Smooth muscle cell of the brain vasculature (primary cell): Measurements from ENCODE around the gene KANK2.
"Not testable (repeated sequence)": the region's sequence is repeated elsewhere in the genome, so short reads cannot be mapped to it uniquely, and the experiment has no call there.

Source experiments
- DNase-seq: peaks from one replicate; pipeline ENCODE4 v3.0.0-alpha.2; 2012; ENCODE audit warnings: low read depth, low spot score

KANK2 gene

DNA sequence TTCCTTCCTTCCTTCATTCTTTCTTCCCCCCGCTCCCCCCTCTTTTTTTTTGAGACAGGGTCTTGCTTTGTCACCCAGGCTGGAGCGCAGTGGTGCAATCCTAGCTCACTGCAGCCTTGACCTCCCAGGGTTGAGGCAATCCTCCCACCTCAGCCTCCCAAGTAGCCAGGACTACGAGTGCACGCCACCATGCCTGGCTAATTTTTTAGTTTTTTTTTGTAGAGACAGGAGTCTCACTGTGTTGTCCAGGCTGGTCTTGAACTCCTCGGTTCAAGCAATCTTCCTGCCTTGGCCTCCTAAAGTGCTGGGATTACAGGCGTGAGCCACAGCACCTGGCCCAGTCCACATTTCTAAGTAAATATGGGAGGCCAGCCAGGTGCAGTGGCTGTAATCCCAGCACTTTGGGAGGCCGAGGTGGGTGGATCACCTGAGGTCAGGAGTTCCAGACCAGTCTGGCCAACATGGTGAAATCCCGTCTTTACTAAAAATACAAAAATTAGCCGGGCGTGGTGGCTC lies 57.3 kb downstream of the KANK2 start:
- not testable (repeated sequence) for DNase-seq

DNA sequence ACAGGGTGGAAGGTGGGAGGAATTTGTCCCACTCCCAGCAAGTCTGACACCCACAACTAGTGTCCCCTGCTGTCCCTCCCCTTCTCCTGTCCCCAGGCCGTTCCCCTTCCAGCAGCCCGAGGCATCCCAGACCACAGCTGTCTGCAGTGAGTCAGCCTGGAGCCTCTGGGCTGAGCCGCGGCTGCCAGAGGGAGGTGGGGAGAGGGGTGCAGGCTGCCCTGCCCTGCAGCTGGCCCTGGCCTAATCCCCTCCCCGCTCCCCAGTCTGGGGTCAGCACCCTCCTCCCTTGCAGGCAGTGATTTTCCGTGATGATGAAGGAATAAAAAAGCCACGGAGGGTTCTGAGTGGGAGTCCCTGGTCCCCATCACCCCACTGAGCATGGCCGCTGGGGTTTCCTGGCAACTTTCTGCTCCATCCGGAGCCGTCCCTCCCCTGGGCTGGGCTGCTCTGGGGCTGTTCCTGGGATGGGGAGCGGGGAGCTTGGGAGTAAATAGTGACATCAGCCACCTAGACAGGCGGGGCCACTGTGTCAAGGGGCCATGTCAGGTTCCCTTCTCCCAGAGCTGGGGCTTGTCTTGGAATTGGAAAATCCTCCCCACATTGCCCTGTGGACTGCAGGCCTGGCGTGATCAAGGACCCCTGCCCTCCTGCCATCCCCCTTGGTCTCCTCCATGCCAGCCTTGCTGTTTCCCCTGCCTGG lies 58.6 kb downstream of the KANK2 start:
- no peak for DNase-seq

DNA sequence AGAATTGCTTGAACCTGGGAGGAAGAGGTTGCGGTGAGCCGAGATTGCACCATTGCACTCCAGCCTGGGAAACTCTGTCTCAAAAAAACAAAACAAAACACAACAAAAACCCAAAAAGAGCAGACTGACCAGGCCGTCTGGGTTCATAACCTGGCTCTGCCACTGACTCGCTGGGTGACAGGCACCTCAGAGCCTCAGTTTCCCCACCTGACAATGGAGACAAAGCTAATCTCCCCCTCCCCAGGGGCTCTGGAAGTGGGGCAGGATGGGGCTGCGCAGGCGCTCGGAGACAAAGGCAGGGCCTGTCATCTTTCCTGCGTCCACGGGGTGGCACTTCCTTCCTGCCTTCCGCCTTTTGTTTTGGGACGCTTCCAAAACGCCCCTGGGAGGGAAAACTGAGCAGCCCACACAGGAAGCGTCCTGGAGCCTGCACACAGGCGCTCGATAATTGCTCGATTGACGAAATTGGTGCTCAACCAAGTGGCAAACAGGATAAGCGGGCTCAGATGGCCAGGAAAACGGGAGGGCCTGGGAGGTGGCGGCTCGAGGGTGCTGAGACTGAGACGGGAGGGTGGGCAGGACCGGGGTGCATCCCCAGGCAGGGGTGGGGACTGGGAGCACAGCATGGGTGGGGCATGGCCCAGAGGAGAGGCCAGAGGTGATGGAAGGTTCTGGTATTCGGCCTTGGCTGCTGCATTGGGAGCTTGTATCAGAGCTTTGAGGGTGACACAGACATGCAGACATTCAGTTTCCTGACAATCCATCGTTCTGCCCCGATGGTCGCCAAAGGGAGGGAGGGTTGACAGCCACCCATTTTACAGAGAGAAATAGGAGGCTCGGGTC lies 59.6 kb downstream of the KANK2 start:
- DNase-seq = no peak

DNA sequence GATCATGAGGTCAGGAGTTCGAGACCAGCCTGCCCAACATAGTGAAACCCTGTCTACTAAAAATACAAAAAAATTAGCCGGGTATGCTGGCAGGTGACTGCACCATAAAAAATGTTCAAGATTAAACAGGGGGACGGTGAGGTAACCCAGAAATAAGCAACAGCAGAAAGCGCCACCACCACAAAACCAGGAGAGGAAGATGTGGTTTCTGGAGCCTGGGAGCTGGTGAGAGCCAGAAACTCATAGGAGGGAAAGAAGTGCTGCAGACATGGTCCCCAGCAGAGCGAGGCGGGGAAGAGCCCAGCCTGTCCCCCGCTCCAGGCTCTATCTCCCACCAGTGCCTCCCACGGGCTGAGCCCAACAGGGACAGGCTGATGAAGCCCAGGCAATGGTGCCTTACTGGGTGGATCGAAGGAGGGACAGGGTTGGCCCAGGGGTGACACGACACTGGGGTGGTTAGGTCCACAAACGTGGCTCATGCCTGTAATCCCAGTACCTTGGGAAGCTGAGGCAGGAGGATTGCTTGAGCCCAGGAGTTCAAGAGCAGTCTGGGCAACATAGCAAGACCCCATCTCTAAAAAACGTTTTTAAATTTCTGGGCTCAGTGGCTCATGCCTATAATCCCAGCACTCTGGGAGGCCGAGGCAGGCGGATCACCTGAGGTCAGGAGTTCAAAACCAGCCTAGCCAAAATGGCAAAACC lies 60.8 kb downstream of the KANK2 start:
- no peak for DNase-seq

DNA sequence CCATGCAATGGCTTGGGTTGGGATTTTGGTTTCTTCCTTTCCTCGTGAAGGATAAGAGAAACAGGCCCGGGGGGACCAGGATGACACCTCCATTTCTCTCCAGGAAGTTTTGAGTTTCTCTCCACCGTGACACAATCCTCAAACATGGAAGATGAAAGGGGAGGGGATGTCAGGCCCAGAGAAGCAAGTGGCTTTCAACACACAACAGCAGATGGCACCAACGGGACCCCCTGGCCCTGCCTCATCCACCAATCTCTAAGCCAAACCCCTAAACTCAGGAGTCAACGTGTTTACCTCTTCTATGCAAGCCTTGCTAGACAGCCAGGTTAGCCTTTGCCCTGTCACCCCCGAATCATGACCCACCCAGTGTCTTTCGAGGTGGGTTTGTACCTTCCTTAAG lies 65.9 kb downstream of the KANK2 start:
- no peak for DNase-seq

DNA sequence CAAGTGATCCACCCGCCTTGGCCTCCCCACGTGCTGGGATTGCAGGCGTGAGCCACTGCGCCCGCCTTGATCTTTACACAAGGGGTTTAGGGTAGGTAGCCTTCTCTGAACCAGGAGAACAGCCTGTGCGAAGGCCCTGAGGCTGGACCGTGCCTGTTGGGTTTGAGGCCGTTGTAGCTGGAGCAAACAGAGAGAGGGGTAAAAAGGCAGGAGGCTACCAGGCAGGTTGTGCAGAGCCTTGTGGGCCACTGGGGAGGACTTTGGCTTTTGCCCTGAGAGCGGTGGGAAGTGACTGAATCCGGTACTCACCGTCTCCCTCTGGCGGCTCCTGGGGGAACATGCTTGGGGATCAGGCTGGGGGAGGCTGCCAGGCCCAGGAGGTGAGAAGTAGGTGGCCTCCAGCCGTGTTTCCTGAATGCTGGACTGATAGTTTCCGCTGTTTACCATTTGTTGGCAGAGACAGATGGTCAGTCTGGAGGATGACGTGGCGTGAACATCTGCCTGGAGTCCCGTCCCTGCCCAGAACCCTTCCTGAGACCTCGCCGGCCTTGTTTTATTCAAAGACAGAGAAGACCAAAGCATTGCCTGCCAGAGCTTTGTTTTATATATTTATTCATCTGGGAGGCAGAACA lies 66.4 kb downstream of the KANK2 start:
- DNase-seq = no peak

DNA sequence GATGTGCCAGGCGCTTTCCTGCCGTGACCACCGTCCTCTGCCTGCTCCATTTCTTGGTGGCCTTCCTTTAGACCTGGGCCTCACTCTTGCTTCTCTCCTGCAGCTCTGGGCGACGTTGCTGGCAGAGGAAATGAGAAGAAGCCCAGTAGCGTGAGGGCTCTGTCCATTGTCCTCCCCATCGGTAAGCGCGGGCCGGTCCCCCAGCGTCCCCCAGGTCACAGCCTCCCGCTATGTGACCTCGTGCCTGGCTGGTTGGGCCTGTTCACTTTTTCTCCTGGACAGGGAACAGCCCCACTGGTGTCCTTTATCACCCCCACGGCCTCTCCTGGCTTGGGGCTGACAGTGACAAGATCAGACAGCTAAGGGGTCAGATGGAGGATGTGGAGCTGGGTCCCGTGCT lies 69.4 kb downstream of the KANK2 start:
- DNase-seq = no peak

DNA sequence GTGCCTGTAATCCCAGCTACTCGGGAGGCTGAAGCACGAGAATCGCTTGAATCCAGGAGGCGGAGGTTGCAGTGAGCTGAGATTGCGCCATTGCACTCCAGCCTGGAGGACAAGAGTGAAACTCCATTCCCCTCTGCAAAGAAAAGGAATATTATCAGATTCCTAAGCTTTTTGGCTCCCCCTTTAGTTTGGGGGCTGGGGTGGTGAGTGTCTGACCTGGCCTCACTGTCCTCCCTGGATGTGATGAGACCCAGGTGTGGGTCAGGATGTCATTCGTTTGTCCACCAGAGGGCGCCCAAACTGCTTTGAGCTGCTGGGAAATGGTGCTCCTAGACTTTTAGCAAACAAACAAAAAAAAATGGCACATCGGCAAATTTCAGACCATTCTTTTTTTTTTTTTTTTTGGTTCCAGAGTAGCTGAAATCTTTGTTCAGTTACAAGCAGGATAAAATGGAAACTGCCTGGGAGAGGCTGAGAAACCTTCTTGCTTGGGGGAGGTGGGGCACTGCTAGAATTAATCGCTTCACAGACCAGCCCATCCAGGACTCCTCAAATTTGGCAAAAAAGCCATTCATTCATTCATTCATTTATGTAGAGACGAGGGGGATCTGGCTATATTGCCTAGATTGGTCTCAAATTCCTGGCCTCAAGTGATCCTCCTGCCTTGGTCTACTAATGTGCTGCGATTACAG lies 71.2 kb downstream of the KANK2 start:
- DNase-seq = no peak

DNA sequence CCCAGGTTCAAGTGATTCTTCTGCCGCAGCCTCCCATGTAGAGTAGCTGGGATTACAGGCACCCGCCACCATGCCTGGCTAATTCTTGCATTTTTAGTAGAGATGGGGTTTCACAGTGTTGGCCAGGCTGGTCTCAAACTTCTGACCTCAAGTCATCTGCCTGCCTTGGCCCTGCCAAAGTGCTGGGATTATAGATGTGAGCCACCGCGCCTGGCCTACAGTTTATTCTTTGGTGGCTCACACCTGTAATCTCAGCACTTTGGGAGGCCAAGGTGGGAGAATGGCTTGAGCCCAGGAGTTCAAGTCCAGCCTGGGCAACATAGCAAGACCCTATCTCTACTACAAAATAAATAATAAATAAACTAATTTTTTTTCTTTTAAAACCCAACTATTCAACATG lies 73.2 kb downstream of the KANK2 start:
- DNase-seq = not testable (repeated sequence)

DNA sequence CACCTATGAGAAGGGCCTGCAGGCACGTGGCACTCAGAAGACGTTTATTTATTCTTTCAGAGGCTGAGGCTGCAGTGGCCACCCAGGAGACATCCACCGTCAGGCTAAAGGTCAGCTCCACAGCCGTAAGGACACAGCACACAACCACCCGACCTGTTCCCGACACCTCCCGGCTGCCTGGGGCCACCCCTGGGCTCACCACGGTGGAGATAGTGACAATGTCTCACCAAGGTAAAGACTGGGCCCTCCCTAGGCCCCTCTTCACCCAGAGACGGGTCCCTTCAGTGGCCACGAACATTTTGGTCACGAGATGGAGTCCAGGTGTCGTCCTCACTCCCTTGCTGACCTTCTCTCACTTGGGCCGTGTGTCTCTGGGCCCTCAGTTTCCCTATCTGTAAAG lies 74.2 kb downstream of the KANK2 start:
- no peak for DNase-seq

DNA sequence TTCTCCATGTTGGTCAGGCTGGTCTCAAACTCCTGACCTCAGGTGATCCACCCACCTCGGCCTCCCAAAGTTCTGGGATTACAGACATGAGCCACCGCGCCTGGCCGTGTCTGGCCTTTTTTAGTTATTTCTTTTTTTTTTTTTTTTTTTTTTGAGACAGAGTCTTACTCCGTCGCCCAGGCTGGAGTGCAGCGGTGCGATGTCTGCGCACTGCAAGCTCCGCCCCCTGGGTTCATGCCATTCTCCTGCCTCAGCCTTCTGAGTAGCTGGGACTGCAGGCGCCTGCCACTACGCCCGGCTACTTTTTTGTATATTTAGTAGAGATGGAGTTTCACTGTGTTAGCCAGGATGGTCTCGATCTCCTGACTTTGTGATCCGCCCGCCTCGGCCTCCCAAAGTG lies 75.4 kb downstream of the KANK2 start:
- DNase-seq = not testable (repeated sequence)

DNA sequence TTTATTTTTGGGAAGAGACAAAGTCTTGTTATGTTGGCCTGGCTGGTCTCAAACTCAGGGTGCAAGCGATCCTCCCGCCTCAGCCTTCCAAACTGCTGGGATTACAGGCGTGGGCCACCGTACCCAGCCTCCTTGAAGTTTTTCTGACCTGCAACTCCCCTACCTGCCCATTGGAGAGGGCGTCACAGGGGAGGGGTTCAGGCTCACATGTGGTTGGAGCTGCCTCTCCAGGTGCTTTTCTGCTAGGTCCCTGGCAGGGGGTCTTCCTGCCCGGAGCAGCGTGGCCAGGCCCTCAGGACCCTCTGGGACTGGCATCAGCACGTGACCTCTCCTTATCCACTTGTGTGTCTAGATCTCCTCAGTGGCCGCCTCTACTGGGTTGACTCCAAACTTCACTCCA lies 80.8 kb downstream of the KANK2 start:
- no peak for DNase-seq

DNA sequence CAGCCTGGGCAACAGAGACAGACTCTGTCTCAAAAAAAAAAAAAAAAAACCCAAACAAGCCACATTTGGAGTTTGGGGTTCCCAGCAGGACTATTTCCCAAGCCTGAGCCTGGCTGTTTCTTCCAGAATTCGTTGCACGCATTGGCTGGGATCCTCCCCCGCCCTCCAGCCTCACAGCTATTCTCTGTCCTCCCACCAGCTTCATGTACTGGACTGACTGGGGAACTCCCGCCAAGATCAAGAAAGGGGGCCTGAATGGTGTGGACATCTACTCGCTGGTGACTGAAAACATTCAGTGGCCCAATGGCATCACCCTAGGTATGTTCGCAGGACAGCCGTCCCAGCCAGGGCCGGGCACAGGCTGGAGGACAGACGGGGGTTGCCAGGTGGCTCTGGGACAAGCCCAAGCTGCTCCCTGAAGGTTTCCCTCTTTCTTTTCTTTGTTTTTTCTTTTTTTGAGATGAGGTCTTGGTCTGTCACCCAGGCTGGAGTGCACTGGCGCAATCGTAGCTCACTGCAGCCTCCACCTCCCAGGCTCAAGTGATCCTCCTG lies 81.4 kb downstream of the KANK2 start:
- DNase-seq = no peak

DNA sequence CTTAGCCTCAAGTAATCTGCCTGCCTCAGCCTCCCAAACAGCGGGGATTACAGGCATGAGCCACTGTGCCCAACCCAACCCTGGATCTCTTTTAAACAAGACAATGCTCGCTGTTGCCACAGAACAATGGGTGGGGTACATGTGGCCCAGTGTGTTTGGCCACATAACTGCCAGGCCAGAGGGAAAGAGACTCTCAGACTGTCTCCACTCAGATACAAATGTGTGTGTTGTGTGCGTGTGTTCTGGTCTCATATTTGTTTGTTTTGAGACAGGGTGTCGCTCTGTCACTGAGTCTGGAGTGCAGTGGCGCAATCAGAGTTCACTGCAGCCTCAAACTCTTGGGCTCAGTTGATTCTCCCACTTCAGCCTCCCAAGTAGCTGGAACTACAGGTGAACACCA lies 82.3 kb downstream of the KANK2 start:
- no peak for DNase-seq
